Esophagus mucosa (tissue), 1 donor: ENCODE measurements around the gene IL10. TPM values are rescaled to one million over a fixed set of nuclear protein-coding genes. Genes with fewer than 3 reads are reported as not detected.

Experiments used
- ATAC-seq: fragments of 200-7000 bp; cut with Tn5 transposase; one replicate; pipeline ENCODE4 v1.9.1; 2020
- total RNA-seq: library from RNA; stranded (reverse); gene quantifications from one replicate; pipeline ENCODE4 v1.2.4, GENCODE V29; 2023
- donor health status: DM: yes; HTN: yes; CAD: no.

IL10 gene
- total RNA-seq, 1 donor from 2014 or later = 0.84 TPM

- no peak for ATAC-seq
Measured at GRCh38 chr1:206732992-206733391, 39.3 kb downstream of the IL10 start.

- no peak for ATAC-seq
Measured at GRCh38 chr1:206732508-206732907, 39.8 kb downstream of the IL10 start.

DNA sequence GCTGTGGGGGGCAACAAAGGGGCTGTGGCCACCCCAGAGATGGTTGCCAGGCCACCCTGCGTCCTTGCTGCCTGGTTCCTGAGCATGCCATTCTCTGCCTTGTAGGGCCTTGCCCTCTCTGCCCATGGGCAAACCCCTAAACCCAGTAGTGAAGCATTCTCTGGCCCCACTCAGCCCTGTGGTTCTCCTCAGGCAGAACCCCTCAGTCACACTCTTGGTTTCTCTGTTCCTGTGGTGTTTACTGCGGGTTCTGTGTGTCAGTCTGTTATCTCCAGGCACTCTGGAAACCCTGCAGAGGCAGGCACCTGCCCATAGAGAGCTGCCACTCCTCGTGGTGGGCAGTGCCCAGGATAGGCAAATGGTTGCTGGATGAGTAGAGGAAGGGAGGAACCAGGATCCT, 42.8 kb downstream of the IL10 start:
- ATAC-seq = no peak

GRCh38 chr1:206729050-206729449, 43.2 kb downstream of the IL10 start:
- no peak for ATAC-seq

- ATAC-seq = no peak
Measured at GRCh38 chr1:206728697-206728987, 43.7 kb downstream of the IL10 start.

- no peak for ATAC-seq
Measured at GRCh38 chr1:206727981-206728696, 44.2 kb downstream of the IL10 start.

- ATAC-seq = peak; percentile 47
Measured at GRCh38 chr1:206725109-206725963, 47.0 kb downstream of the IL10 start.

DNA sequence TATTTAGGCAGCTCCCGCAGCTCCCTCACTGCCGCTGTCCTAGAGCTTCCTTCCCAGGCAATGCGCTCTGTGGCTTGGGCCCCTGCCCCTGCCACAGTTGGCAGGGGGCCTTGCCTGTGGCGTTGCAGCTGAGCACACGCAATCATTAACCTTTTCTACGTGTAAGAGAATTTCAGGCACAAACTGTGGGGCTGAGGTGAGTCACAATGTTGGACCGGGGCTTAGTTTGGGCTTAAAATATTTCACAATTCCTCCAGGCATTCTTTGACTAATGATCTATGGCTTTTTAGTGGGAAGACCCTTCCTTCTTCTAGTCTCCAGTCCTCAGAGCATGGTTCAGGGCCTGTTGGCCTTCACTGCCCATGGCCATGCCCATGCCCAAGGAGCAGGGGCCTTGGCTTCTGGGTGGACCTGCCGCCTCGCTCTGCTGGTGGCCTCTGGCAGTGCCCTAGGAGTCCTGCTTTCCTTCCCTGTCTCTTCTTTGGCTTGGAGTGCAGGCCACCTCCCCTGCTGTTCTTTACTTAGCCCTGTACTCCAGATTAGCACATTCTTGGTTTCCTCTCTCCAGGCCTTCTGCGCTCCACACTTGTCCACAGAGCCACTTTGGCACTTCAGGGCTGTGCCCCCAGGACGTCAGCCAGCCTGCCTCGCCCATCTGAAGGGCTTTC, 48.4 kb downstream of the IL10 start:
- ATAC-seq = peak; percentile 71

- ATAC-seq = peak; percentile 3
Measured at GRCh38 chr1:206723462-206723804, 48.9 kb downstream of the IL10 start.

DNA sequence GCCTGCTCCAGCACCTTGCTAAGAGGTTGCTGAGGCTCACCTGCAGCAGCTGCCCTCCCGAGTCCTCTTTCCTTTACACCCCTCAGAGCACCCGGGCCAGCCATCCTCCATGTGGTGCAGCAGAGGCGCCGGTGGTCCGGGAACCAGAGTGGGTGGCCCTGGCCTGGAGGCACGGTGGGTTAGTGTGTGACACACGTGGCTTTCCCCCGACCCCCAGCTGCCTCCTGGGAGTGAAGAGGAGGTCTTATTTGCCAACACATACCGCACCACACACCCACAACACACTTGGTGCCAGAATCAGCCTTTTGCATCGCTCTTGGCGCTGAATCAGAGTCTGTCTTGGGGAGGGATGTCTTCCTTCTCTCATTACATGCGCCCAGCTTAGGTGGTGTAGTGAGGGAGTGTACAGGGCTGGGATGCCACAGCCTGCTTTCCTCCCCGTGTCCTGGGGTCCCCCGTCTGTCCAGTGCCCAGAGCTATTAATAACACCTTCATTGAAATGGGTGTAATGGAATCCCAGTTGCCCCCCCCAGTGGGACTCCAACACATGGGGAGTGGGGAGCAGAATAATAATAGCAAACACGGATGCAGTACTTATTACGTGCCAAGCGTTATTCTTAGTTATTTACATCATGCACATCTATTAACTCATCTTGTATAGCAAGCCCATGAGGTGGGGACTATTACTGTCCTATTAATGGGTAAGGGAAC, 49.4 kb downstream of the IL10 start:
- ATAC-seq = peak; percentile 6

GRCh38 chr1:206721454-206721853, 50.8 kb downstream of the IL10 start:
- ATAC-seq = no peak

DNA sequence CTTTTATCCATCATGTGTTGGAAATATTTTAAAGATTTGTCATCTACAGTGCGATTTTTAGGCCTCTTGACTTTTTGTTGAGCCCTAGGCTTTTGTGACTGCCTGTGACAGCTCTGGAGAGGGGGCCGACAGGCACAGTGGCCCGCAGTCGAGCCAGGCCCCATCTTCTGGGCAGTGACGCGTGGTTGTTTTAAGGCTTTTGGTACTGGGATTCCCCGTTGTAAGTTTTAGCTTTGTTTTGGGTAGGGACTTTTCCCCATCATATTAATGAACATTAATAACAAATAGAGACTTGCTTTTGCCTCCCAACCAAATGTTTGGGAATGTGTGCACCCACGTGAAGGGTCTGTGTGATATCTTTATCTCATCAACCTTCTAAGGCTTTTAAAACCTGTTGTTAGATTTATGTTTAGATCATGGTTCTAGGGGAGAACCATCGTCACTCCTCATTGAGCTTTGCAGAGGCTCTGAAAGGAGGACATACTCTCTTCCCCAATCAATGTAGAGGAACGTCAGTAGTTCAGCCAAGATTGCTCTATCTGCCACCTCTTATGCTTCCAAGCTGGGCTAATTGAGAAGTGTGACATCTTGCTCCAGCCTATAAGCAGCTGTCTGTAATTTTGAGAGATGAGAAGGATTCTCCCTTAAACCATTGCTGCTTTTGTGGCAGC, 53.0 kb downstream of the IL10 start:
- ATAC-seq = no peak

DNA sequence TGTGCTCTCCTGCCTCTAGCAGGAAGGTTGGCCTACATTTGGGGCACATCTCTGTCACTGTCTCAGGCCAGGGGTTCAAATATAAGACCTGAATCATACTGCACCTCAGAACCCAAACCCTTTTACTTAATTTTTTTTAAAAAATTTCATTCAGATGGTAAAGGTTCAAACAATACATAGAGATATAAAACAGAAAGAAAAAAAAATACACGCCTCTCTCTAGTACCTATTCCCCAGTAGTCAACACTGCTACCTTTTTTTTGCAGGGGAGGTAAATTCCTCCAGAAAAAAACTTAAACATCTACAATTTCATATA, 54.7 kb downstream of the IL10 start:
- no peak for ATAC-seq

Other genes with a start within 250 kb of the IL10 start
- 41.8 TPM for gene EIF2D, start 160.0 kb downstream of the IL10 start, total RNA-seq
- gene DYRK3, start 137.0 kb downstream of the IL10 start, total RNA-seq = 6.1 TPM
- 47.3 TPM for gene MAPKAPK2, start 87.6 kb downstream of the IL10 start, total RNA-seq
- 5.5 TPM for gene IL19, start 1.7 kb downstream of the IL10 start, total RNA-seq
- gene IL20, start 93.1 kb upstream of the IL10 start, total RNA-seq = not detected
- 0.12 TPM for gene IL24, start 124.9 kb upstream of the IL10 start, total RNA-seq
- 2.9 TPM for gene FCMR, start 149.4 kb upstream of the IL10 start, total RNA-seq
- gene PIGR, start 174.0 kb upstream of the IL10 start, total RNA-seq = 35.4 TPM
- 0.08 TPM for gene FCAMR, start 198.0 kb upstream of the IL10 start, total RNA-seq